Measurements from ENCODE around the gene GJC1. TPM values are rescaled to one million over a fixed set of nuclear protein-coding genes. Genes with fewer than 3 reads are reported as not detected.

GJC1 gene
- total and polyA plus RNA-seq, 2 of the 8 experiments (the other 6 are each of a cell fraction or from before 2014, with no cell fraction given) = 29.1 to 154 TPM

- H2AFZ ChIP-seq (ENCODE audit: low read length) = no peak overlapping the region
- peaks cover 0 to 1% (median under 1%) of the 10 kb centered on the region in 4 experiments; a peak in 1 of 7 replicates for H3K27me3 ChIP-seq (replicated peaks in 1 of 4; ENCODE audit: control insufficient read depth in 3 of 4, extremely low read depth in 1 of 4, insufficient read depth in 3 of 4, low read length in 3 of 4)
- H3K27ac ChIP-seq (ENCODE audit: low read depth, low read length) = no peak overlapping the region
- TF ChIP-seq RNF2 (IDR thresholded peaks at IDR 0.05; ENCODE audit: borderline replicate concordance, low read depth, low read length, missing control alignments, poor library complexity, severe bottlenecking) = no peak
- WGBS, 2 experiments (ENCODE audit: extremely low coverage in 1 of 2, insufficient coverage in 1 of 2, insufficient read length in 1 of 2, insufficient replicate concordance in 2 of 2, low coverage in 1 of 2, low lambda C conversion rate in 2 of 2, missing lambda C conversion rate in 1 of 2) = 73% methylated on average over 6 of the region's 8 CpGs; no CpG with 5 or more reads in 1 of the 2 experiments
- no peak overlapping the region for H3K4me2 ChIP-seq (ENCODE audit: insufficient read depth in 1 of 2, low read depth in 2 of 2, low read length in 2 of 2)
- no peak overlapping the region for H4K5ac ChIP-seq (ENCODE audit: insufficient read length, low read depth, low read length)
- H3K4ac ChIP-seq (replicated peaks; ENCODE audit: insufficient read length, low read depth, low read length) = no peak overlapping the region
- H3K23ac ChIP-seq (ENCODE audit: insufficient read length) = no peak overlapping the region
- H2BK15ac ChIP-seq (ENCODE audit: low read length) = no peak overlapping the region
- H4K91ac ChIP-seq (replicated peaks; ENCODE audit: insufficient read length, low read length) = no peak overlapping the region
- no peak overlapping the region for H2BK5ac ChIP-seq (ENCODE audit: low read depth, low read length)
- no peaks in the 10 kb centered on the region for H3K23me2 ChIP-seq (ENCODE audit: low read depth, low read length)
- no peak overlapping the region for H2BK120ac ChIP-seq (replicated peaks; ENCODE audit: low read depth, low read length)
- CTCF ChIA-PET (ENCODE audit: partially characterized antibody) = interaction anchor here (0.9 to 26.7 kb wide), 4 partner anchors 11 to 91 kb away, joined by 4 to 577 read pairs (median 7); partner anchors contain the start of gene HIGD1B
- H3K4me3 ChIP-seq (ENCODE audit: extremely low read depth in 1 of 4, insufficient read depth in 2 of 4, low read depth in 3 of 4, low read length in 4 of 4) = no peak overlapping the region
- DNase-seq (ENCODE audit: low read depth in 1 of 2, low spot score in 2 of 2) = no peak
- H3K79me1 ChIP-seq (ENCODE audit: low read depth, low read length) = no peaks in the 10 kb centered on the region
- no peak overlapping the region for H4K8ac ChIP-seq (ENCODE audit: extremely low read depth, insufficient read depth, low read length)
- H3K56ac ChIP-seq (replicated peaks; ENCODE audit: insufficient read length, low read depth, low read length) = no peak overlapping the region
- H2AK5ac ChIP-seq (ENCODE audit: low read depth, low read length) = no peak overlapping the region
- H3K36me3 ChIP-seq (ENCODE audit: control insufficient read depth in 2 of 4, insufficient read depth in 4 of 4, low read length in 3 of 4) = no peaks in the 10 kb centered on the region
- no peak overlapping the region for H3K14ac ChIP-seq (ENCODE audit: insufficient read length)
- no peak overlapping the region for H3K9ac ChIP-seq (replicated peaks in 1 of 4; ENCODE audit: extremely low read depth in 1 of 4, low read depth in 3 of 4, low read length in 3 of 4)
- no peak for FAIRE-seq
- H3K9me3 ChIP-seq (ENCODE audit: insufficient read depth in 2 of 2, low read depth in 1 of 2, low read length in 1 of 2) = no peaks in the 10 kb centered on the region
- POLR2A ChIA-PET (ENCODE audit: partially characterized antibody) = interaction anchor here (0.6 to 1.0 kb wide), 3 partner anchors 9 to 82 kb away, joined by 3 to 5 read pairs (median 4); partner anchors contain the start of gene HIGD1B
- no peak overlapping the region for H2BK20ac ChIP-seq (ENCODE audit: low read length)
- no peak overlapping the region for H3K18ac ChIP-seq (ENCODE audit: extremely low read depth, low read length)
- H2BK12ac ChIP-seq (ENCODE audit: low read depth, low read length) = no peak overlapping the region
- H3K4me1 ChIP-seq (replicated peaks in 1 of 4; ENCODE audit: control insufficient read depth in 3 of 4, insufficient read depth in 4 of 4, low read length in 3 of 4) = peaks cover 0 to 13% (median 6%) of the 10 kb centered on the region in 4 experiments; a peak in 6 of 7 replicates
- H4K20me1 ChIP-seq (replicated peaks in 1 of 2; ENCODE audit: control insufficient read depth in 1 of 2, insufficient read depth in 2 of 2, low read length in 2 of 2) = peaks cover 0 to 2% of the 10 kb centered on the region in 2 experiments
- H3K79me2 ChIP-seq (ENCODE audit: control insufficient read depth in 1 of 2, insufficient read depth in 2 of 2, low read length in 2 of 2) = no peaks in the 10 kb centered on the region
Measured at GRCh38 chr17:44766409-44767038, 63.6 kb downstream of the GJC1 start.

Data from H1 (cell line).